Esophagus squamous epithelium (tissue), 5 donors: ENCODE measurements around the gene ERC2. TPM values are rescaled to one million over a fixed set of nuclear protein-coding genes. Genes with fewer than 3 reads are reported as not detected.

Experiments
- DNase-seq: peaks from one replicate; lab custom pipeline; 2025; lab: John Stamatoyannopoulos, UW
- H3K27ac ChIP-seq, 4 donors: fragments of 200-600 bp; sonication (generic); one replicate each; pipeline ENCODE4 v1.5.1; 2016 to 2019; ENCODE audit warnings: mild to moderate bottlenecking in 1 of 4
- H3K27me3 ChIP-seq, 4 donors: fragments of 200-600 bp; sonication (generic); 1 replicate in 3 of 4; 2 replicates in 1 of 4; pipeline versions ENCODE4 v1.5.1 to v1.6.0; 2017 to 2021; ENCODE audit warnings: antibody characterized with exemption in 1 of 4
- H3K36me3 ChIP-seq, 3 donors: fragments of 200-600 bp; sonication (generic); one replicate each; pipeline ENCODE4 v1.5.1; 2016 to 2019
- H3K4me1 ChIP-seq, 3 donors: fragments of 200-600 bp; sonication (generic); one replicate each; pipeline ENCODE4 v1.5.1; 2017 to 2019
- H3K4me3 ChIP-seq, 4 donors: fragments of 200-600 bp; sonication (generic); 1 replicate in 3 of 4; 2 replicates in 1 of 4; pipeline ENCODE4 v1.5.1; 2016 to 2019; ENCODE audit warnings: mild to moderate bottlenecking in 2 of 4, moderate library complexity in 1 of 4
- H3K9me3 ChIP-seq, 3 donors: fragments of 200-600 bp; sonication (generic); one replicate each; pipeline ENCODE4 v1.5.1; 2016 to 2019
- CTCF ChIP-seq, 6 experiments: fragments of 450-650 bp in 4 of 6; fragments of 200-600 bp in 2 of 6; sonication (generic) in 2 of 6; IDR thresholded peaks; one replicate each; pipeline ENCODE4 v1.5.1; 2016 to 2019; ENCODE audit warnings: antibody characterized with exemption in 6 of 6, mild to moderate bottlenecking in 4 of 6, moderate library complexity in 4 of 6
- POLR2A ChIP-seq, 4 donors: fragments of 450-650 bp; IDR thresholded peaks; one replicate each; pipeline ENCODE4 v1.6.1; 2017; ENCODE audit warnings: antibody characterized with exemption in 4 of 4, mild to moderate bottlenecking in 4 of 4, moderate library complexity in 3 of 4
- WGBS, 2 donors: methylation state at CpG; one replicate each; pipeline ENCODE4 v1.1.5; 2018; 5-methylcytosine and 5-hydroxymethylcytosine counted together
- intact Hi-C: fragments of 100-400 bp; cut with DNase I; formaldehyde crosslinking; loops from one replicate; pipeline ENCODE4 v1.15.0; 2022
- total RNA-seq, 4 donors: library from RNA; depleted of rRNA; stranded (reverse); fragments of >200 nt; gene quantifications; one replicate each; pipeline ENCODE4 v1.1.0, GENCODE V29; 2016
- donor health status: DM: yes; HTN: yes; CAD: no.

The ERC2 gene
- total RNA-seq, 4 donors from 2014 or later = 0.12 to 1.9 (median 0.86) TPM

GRCh38 chr3:56357266-56357665, 111.0 kb downstream of the ERC2 start:
- DNase-seq = no peak
- Histone ChIP-seq H3K36me3 (no peaks in the 10 kb centered on the region), H3K4me1 (no peaks in the 10 kb centered on the region), H3K27ac (no peak overlapping the region), H3K27me3 (peaks cover 0 to 6% (median 0%) of the 10 kb centered on the region in 4 donors), H3K9me3 (no peaks in the 10 kb centered on the region), H3K4me3 (no peak overlapping the region)
- TF ChIP-seq CTCF (IDR thresholded peaks at IDR 0.05) (no peak), POLR2A (IDR thresholded peaks at IDR 0.05) (no peak)
- 43 to 75% methylated on average over 2 to 3 of the region's 3 CpGs for WGBS, 2 donors
- intact Hi-C loops = no loop called here

DNA sequence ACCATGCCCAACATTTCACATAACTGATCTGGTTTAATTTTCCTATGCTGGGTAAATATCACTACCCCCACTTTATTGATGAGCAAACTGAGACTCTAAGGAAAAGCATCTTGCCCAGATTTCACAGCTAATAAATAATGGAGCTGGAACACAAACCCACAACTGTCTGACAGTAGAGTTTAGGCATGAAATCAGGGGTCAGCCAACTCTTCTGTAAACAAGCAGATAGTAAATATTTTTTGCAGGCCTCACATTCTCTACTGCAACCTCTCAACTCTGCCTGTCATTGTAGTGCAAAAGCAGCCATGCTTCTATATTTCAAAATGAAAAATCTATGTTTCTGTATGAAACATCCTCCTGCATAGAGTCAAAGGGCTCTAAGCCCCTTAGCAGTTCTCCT, 111.5 kb downstream of the ERC2 start:
- Histone ChIP-seq H3K9me3 (no peaks in the 10 kb centered on the region), H3K36me3 (no peaks in the 10 kb centered on the region), H3K4me3 (no peak overlapping the region), H3K27ac (no peak overlapping the region), H3K4me1 (no peaks in the 10 kb centered on the region), H3K27me3 (peaks cover 0 to 3% (median 0%) of the 10 kb centered on the region in 4 donors)
- intact Hi-C loops = no loop called here
- no peak for DNase-seq
- TF ChIP-seq POLR2A (IDR thresholded peaks at IDR 0.05) (no peak), CTCF (IDR thresholded peaks at IDR 0.05) (no peak)

DNA sequence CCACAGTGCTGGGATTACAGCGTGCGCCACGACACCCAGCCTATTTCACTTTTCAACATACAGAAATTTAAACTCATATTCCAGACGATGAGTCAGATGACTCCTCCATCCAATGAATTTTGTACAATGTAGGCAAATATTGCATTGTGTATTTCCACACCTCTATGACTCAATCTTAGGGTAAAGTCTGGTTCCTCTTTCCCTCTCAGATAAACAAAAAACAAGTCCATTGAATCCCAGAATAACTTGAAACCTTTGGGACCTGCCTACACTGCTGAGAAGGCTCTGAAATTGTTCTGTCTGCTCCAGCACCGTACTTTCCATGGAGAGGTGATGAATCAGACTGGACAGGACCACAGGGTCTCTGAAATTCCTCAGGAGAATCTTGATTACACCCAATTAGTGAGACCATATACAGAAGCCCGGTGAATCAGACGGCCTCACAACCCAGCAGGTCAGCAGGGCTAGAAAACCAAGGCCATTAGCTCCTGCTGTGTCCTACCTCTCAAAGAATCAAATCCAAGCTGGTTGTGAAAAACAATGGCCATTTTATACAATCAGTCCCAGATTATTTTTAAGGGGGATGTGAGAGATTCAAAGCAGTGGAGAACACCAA, 112.6 kb downstream of the ERC2 start:
- 82 to 84% methylated on average over 7 of the region's 7 CpGs for WGBS, 2 donors
- no peak for DNase-seq
- H3K4me3 ChIP-seq = no peak overlapping the region
- no peaks in the 10 kb centered on the region for H3K4me1 ChIP-seq
- intact Hi-C loops = no loop called here
- H3K27ac ChIP-seq = no peak overlapping the region
- H3K27me3 ChIP-seq = no peaks in the 10 kb centered on the region
- TF ChIP-seq POLR2A (IDR thresholded peaks at IDR 0.05) (no peak), CTCF (IDR thresholded peaks at IDR 0.05) (no peak)
- H3K9me3 ChIP-seq = no peaks in the 10 kb centered on the region
- H3K36me3 ChIP-seq = no peaks in the 10 kb centered on the region

GRCh38 chr3:56351537-56351936, 116.7 kb downstream of the ERC2 start:
- intact Hi-C loops = no loop called here
- 100% methylated on average over 1 of the region's 1 CpG; no CpG with 5 or more reads in 1 of the 2 donors for WGBS, 2 donors

More at GRCh38 chr3:56351537-56351936, 116.7 kb downstream of the ERC2 start:
- H3K36me3 ChIP-seq = no peaks in the 10 kb centered on the region
- no peak for DNase-seq
- no peak overlapping the region for H3K27ac ChIP-seq
- H3K27me3 ChIP-seq = no peaks in the 10 kb centered on the region
- TF ChIP-seq CTCF (IDR thresholded peaks at IDR 0.05) (no peak), POLR2A (IDR thresholded peaks at IDR 0.05) (no peak)
- H3K9me3 ChIP-seq = no peaks in the 10 kb centered on the region
- no peak overlapping the region for H3K4me3 ChIP-seq
- no peaks in the 10 kb centered on the region for H3K4me1 ChIP-seq
